Karpas-422 (cell line): ENCODE results near the gene CHST1. TPM values are rescaled to one million over a fixed set of nuclear protein-coding genes. Genes with fewer than 3 reads are reported as not detected.

ENCODE experiments used
- DNase-seq: peaks from one replicate; pipeline ENCODE4 v3.0.0-alpha.2; 2015
- H2AFZ ChIP-seq: fragments of 200-600 bp; sonication (generic); 2 replicates; pipeline ENCODE4 v1.6.1; 2014; ENCODE audit warnings: antibody characterized with exemption, low read length, mixed read lengths
- H3K27ac ChIP-seq: fragments of 200-600 bp; sonication (generic); 2 replicates; pipeline ENCODE4 v1.5.1; 2014; ENCODE audit warnings: mild to moderate bottlenecking, low read length, moderate library complexity
- H3K27me3 ChIP-seq: fragments of 200-600 bp; sonication (generic); 2 replicates; pipeline ENCODE4 v1.6.1; 2014; ENCODE audit warnings: low read length, mixed read lengths
- H3K36me3 ChIP-seq: fragments of 200-600 bp; sonication (generic); 2 replicates; pipeline ENCODE4 v1.6.1; 2014; ENCODE audit warnings: low read length, mixed read lengths; ENCODE audit not compliant: insufficient read depth
- H3K4me1 ChIP-seq: fragments of 200-600 bp; sonication (generic); 2 replicates; pipeline ENCODE4 v1.6.1; 2014; ENCODE audit warnings: mild to moderate bottlenecking, low read length, mixed read lengths
- H3K4me2 ChIP-seq: fragments of 200-600 bp; sonication (generic); 2 replicates; pipeline ENCODE4 v1.6.1; 2014; ENCODE audit warnings: low read length, low read depth, mild to moderate bottlenecking; ENCODE audit not compliant: poor library complexity, severe bottlenecking
- H3K4me3 ChIP-seq: fragments of 200-600 bp; sonication (generic); 2 replicates; pipeline ENCODE4 v1.5.1; 2014; ENCODE audit warnings: mild to moderate bottlenecking, antibody characterized with exemption, low read length, mixed read lengths
- H3K79me2 ChIP-seq: fragments of 200-600 bp; sonication (generic); 2 replicates; pipeline ENCODE4 v1.6.1; 2014; ENCODE audit warnings: mild to moderate bottlenecking, low read length, mixed read lengths
- H3K9ac ChIP-seq: fragments of 200-600 bp; sonication (generic); 2 replicates; pipeline ENCODE4 v1.6.0; 2014; ENCODE audit warnings: low read length
- H3K9me2 ChIP-seq: fragments of 200-600 bp; sonication (generic), shearing (Covaris generic); replicated peaks from 2 replicates; pipeline ENCODE4 v1.6.0; 2014; ENCODE audit warnings: mild to moderate bottlenecking, low read length, moderate library complexity; ENCODE audit not compliant: insufficient read depth
- H3K9me3 ChIP-seq: fragments of 300-700, 200-600 bp; sonication (generic); 2 replicates; pipeline ENCODE4 v1.6.1; 2014; ENCODE audit warnings: low read length, mixed read lengths
- H4K20me1 ChIP-seq: fragments of 200-600 bp; sonication (generic); 2 replicates; pipeline ENCODE4 v1.6.1; 2014; ENCODE audit warnings: mild to moderate bottlenecking, antibody characterized with exemption, low read length, low read depth; ENCODE audit not compliant: insufficient read depth
- total RNA-seq: library from RNA; depleted of rRNA; stranded (reverse); fragments of >200 nt; shearing (Covaris generic); gene quantifications from 2 replicates; pipeline ENCODE4 v1.2.3, GENCODE V29; 2014; ENCODE audit warnings: low replicate concordance

CHST1 gene
- total RNA-seq, 1 experiment from 2014 or later: not detected

DNA sequence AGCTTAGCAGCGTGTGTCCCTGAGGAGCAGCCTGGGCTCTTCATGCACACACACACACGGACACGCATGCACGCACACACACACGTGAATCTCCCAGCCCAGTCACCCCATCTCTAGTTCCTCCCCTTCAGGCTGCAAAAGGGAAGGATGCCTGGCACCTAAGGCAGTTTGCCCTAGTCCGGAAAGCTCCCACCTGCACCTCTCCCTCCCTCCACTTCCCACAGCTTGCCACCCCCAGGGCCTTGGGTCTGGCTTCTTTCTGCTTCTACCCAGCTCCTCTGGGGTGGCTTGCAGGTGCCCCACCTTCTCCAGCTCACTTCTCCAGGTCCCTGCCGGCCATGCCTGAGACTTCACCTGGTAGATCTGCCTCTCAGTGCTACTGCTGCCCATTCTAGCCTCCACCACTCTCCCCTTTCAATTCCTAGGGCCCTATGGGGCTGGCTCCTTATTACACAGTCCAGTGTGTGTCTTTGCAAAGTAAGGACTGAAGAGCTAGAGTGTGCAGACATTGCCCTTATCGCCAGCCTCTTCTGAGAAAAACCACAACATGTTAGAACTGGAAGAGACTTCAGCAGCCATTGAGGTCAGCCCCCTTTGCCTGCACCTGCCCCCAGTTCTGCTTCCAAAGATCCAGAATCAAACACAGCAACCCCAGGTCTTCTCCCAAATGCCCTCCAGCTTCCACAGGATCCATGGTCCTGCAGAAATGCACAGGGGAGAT, 33.5 kb upstream of the CHST1 start:
- H3K4me3 ChIP-seq: no peak overlapping the region
- H3K4me1 ChIP-seq: no peaks in the 10 kb centered on the region
- no peaks in the 10 kb centered on the region for H3K79me2 ChIP-seq
- H3K4me2 ChIP-seq: no peak overlapping the region
- H2AFZ ChIP-seq: no peak overlapping the region
- no peaks in the 10 kb centered on the region for H4K20me1 ChIP-seq
- H3K36me3 ChIP-seq: no peaks in the 10 kb centered on the region
- H3K9me2 ChIP-seq: no peaks in the 10 kb centered on the region
- no peaks in the 10 kb centered on the region for H3K27me3 ChIP-seq
- H3K27ac ChIP-seq: no peak overlapping the region
- DNase-seq: no peak
- no peaks in the 10 kb centered on the region for H3K9me3 ChIP-seq
- no peak overlapping the region for H3K9ac ChIP-seq

DNA sequence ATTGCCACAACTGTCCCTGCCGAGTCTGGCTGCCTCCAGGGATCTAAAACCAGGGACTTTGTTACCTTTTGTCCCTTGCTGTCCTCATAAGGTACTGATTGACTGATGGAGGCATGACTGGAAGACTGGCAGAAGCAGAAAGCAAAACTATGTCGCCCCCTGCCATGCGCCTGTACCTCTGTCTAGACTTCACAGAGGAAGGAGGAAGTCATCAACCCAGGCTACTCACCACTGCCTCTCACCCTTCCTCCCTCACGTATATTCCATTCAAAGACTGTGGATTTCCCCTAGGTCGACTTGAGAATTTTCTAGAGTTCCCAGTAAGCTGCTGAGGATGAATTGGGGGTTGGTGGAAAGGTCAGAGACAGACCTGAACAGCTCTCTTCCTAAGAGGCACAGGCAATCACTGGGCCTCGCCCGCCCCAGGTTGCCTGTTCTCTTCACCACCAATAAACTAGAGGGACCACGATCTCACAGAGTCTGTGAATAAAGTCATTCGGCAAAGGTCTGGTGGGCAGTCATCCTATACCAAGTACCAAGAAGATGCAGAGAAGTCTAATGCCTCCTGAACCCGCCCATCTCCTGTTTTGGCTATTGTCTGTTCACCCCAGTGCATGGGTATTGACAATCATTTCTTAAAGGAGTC, 27.5 kb upstream of the CHST1 start:
- no peaks in the 10 kb centered on the region for H4K20me1 ChIP-seq
- H3K4me2 ChIP-seq: no peak overlapping the region
- H2AFZ ChIP-seq: no peak overlapping the region
- no peaks in the 10 kb centered on the region for H3K9me3 ChIP-seq
- no peaks in the 10 kb centered on the region for H3K79me2 ChIP-seq
- peak; percentile 46 for DNase-seq
- no peaks in the 10 kb centered on the region for H3K4me1 ChIP-seq
- H3K4me3 ChIP-seq: no peak overlapping the region
- H3K9me2 ChIP-seq: no peaks in the 10 kb centered on the region
- H3K27ac ChIP-seq: no peak overlapping the region
- no peaks in the 10 kb centered on the region for H3K36me3 ChIP-seq
- no peak overlapping the region for H3K9ac ChIP-seq
- H3K27me3 ChIP-seq: no peaks in the 10 kb centered on the region

DNA sequence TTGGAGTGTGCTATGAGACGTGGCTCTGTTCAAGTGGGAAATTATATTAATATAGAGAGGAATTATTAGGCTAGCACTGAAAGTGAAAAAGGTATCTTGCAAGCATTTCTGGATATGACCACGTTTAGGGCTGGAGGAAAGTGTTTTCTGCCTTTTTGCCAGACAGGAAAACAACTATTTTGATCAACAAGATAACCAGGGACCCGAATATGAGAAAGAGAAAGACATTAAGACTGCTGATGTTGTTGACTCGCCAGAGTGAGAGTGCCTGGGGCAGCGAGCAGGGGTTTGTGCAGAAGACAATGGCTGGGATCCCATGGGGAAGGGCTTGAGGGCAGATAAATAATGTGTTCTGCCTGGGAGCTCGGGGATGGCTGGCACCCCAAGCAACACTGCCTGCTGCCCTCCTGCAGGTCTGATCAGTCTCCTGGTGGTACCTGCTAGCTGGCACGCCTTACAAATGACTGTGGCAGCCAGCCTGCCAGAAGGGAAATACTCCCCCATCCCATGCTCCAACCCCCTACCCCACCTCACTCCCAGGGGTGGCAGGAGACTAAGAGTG, 23.1 kb upstream of the CHST1 start:
- no peaks in the 10 kb centered on the region for H3K4me1 ChIP-seq
- H3K27ac ChIP-seq: no peak overlapping the region
- H3K79me2 ChIP-seq: no peaks in the 10 kb centered on the region
- no peaks in the 10 kb centered on the region for H3K27me3 ChIP-seq
- H3K9me3 ChIP-seq: no peaks in the 10 kb centered on the region
- no peak overlapping the region for H3K4me3 ChIP-seq
- no peaks in the 10 kb centered on the region for H3K36me3 ChIP-seq
- no peak overlapping the region for H2AFZ ChIP-seq
- H4K20me1 ChIP-seq: no peaks in the 10 kb centered on the region
- H3K4me2 ChIP-seq: no peak overlapping the region
- H3K9me2 ChIP-seq: no peaks in the 10 kb centered on the region
- DNase-seq: no peak
- H3K9ac ChIP-seq: no peak overlapping the region

DNA sequence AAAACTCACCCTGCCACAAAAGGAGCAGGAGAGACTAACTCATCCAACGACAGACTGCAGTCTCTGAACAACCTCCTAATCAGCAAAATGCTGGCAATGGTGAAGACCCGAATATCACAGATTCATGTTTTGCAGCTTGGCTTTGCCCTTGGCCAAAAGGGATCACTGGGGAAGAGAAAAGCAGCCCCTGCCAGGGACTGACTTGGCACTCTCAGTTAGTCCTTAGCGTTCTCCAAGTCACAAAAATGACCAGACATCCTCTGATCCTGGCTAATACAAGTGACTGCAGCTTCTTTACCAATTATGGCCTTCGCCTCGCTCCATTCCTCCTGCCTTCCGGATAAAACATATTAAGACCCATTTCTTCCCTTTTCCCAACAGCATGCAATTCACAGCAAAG, 22.4 kb upstream of the CHST1 start:
- Histone ChIP-seq H3K27ac (no peak overlapping the region), H3K4me2 (no peak overlapping the region), H2AFZ (no peak overlapping the region), H3K9ac (no peak overlapping the region), H3K9me2 (no peaks in the 10 kb centered on the region), H3K79me2 (no peaks in the 10 kb centered on the region), H3K4me1 (no peaks in the 10 kb centered on the region), H3K9me3 (no peaks in the 10 kb centered on the region), H3K4me3 (no peak overlapping the region), H3K27me3 (no peaks in the 10 kb centered on the region), H4K20me1 (no peaks in the 10 kb centered on the region), H3K36me3 (no peaks in the 10 kb centered on the region)
- DNase-seq: no peak

DNA sequence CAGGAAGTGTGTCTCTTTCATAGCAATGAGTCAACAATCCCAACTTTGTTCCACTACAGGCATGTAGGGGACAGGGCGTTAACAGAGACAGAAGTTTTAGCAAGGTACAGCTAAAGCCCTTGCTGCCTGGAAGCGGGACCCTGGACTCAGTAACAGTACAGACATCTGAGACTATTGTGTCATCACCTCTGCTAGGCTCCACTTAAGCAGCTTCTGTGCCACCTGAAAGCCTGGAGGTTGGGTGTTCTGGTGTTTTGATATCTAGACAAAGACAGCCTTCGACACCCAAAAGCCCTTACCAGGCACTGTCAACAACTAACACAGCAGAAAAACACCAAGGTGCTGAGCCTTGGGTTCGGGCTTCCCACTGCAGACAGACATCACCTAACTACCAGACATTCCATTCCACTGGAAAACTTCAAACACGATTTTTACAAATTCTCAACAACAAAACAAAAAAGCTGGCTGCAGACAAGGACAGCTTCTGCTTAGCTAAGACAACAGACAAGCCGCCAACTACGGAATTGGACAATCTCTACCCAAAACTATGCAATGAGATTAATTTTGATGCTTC, 20.6 kb upstream of the CHST1 start:
- no peaks in the 10 kb centered on the region for H4K20me1 ChIP-seq
- no peak overlapping the region for H3K4me3 ChIP-seq
- no peak overlapping the region for H3K4me2 ChIP-seq
- no peak for DNase-seq
- no peak overlapping the region for H3K27ac ChIP-seq
- no peaks in the 10 kb centered on the region for H3K79me2 ChIP-seq
- H3K36me3 ChIP-seq: no peaks in the 10 kb centered on the region
- H3K9me3 ChIP-seq: no peaks in the 10 kb centered on the region
- H3K9me2 ChIP-seq: no peaks in the 10 kb centered on the region
- no peaks in the 10 kb centered on the region for H3K27me3 ChIP-seq
- no peak overlapping the region for H2AFZ ChIP-seq
- no peaks in the 10 kb centered on the region for H3K4me1 ChIP-seq
- H3K9ac ChIP-seq: no peak overlapping the region

DNA sequence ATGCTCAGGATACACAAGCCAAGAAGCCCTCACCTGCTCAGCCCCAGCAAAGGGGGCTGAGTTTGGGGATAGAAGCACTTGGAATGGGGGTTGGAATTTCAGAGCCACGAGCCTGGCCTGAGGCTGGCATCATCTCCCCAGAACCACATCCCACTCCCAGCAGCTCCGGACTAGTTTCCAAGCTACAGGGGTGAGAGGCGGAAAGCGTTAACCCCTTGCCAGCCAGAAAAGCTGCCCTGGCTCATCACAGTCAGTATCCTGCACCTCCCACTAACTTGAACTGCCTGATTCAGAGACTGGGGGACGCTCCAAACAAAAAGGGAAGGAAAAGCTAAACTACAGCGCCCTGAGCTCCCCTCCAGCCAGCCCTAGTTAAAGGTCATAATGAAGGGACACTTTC, 19.0 kb upstream of the CHST1 start:
- Histone ChIP-seq H3K4me3 (no peak overlapping the region), H3K4me1 (no peaks in the 10 kb centered on the region), H3K27me3 (no peaks in the 10 kb centered on the region), H2AFZ (no peak overlapping the region), H3K9me3 (no peaks in the 10 kb centered on the region), H3K36me3 (no peaks in the 10 kb centered on the region), H3K79me2 (no peaks in the 10 kb centered on the region), H4K20me1 (no peaks in the 10 kb centered on the region), H3K9ac (no peak overlapping the region), H3K9me2 (no peaks in the 10 kb centered on the region), H3K4me2 (no peak overlapping the region), H3K27ac (no peak overlapping the region)
- no peak for DNase-seq

DNA sequence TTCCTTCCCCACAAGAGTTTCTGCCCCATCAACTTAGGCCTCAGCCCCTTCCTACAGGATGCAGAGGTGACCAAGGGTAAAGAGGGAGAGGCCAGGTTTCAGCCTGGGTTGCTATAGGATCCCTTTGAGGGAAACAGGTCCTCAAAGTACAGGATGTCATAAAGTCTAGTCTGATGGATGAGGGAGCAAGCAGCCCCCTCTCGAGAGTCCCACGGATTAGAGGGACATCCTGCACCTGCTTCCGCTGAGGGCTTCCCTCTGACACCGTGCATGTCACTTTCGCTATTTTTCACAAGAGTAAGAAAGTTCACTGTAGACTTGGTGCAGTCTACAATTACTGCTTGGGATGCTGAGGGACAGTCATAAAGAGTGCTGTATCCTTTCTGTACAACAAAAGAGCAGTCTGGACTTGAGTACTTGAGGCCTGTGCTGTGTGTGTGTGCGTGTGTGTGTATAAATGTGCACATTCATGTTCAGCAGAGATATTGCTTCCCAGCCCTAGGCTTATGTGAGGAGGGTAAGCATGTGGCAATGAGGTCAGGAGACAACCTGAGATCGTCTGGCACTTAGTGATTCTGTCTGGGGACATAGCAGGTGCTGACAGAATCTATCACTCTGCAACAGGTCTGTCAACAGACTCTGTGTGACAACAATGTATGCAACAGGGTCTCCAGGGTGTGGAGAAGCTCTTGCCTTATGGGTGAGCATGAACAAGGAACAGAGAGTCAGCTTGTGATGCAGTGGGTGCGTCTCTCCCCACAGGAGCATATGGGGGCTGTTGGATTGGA, 18.0 kb upstream of the CHST1 start:
- Histone ChIP-seq H3K36me3 (no peaks in the 10 kb centered on the region), H3K4me2 (no peak overlapping the region), H3K79me2 (no peaks in the 10 kb centered on the region), H3K4me3 (no peak overlapping the region), H3K4me1 (no peaks in the 10 kb centered on the region), H3K9me2 (no peaks in the 10 kb centered on the region), H3K27me3 (no peaks in the 10 kb centered on the region), H2AFZ (no peak overlapping the region), H3K9ac (no peak overlapping the region), H3K9me3 (no peaks in the 10 kb centered on the region), H3K27ac (no peak overlapping the region), H4K20me1 (no peaks in the 10 kb centered on the region)
- no peak for DNase-seq

DNA sequence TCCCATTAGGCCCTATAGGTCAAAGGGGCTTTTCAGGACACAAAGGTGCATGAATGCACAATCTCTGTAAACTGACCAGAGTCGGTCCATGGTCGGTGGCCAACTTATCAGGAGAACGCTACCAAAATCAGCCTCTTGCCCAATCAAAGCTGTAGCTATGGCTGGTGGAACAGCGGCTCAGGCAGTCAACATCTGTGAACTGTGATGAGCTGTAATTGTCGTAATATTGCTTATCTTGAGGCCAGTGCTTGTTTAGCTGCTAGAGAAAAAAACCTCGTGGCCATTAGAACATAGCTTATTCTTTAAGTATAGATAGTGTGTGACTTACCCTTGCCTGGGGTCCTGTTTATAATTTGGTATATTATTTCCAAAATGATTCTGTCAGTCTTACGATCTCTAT, 14.4 kb upstream of the CHST1 start:
- H3K9ac ChIP-seq: no peak overlapping the region
- no peak overlapping the region for H3K4me3 ChIP-seq

More for the DNA sequence above, 14.4 kb upstream of the CHST1 start:
- no peak for DNase-seq
- Histone ChIP-seq H2AFZ (no peak overlapping the region), H3K9me3 (no peaks in the 10 kb centered on the region), H3K27ac (no peak overlapping the region), H3K36me3 (no peaks in the 10 kb centered on the region), H3K27me3 (no peaks in the 10 kb centered on the region), H3K4me1 (no peaks in the 10 kb centered on the region), H3K79me2 (no peaks in the 10 kb centered on the region), H4K20me1 (no peaks in the 10 kb centered on the region), H3K9me2 (no peaks in the 10 kb centered on the region), H3K4me2 (no peak overlapping the region)
